ENCODE measurements around the gene MRPS18A.

DNA sequence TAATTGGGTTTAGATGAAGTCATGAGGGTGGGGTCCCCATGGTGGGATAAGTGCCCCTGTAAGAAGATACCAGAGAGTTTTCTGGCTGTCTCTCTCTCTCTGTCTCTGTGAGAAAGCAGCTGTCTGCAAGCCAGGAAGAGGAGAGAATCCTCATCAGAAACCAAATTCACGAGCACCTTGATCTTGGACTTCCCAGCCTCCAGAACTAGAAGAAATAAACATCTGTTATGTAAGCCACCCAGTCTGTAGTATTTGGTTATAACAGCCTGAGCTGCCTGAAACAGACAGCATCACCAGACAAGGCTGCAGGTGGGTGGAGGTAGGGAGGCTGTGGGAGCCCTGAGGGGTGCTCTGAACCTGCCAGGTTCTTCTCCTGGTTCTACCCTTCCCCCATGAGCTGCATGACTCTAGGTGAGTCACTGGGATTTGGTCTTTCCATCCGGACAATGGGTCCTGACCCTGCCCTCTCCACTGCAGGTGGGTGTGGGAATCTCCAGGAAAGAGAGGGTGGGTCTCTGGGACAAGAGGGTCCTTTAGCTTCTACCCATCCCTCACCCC, 48.1 kb upstream of the MRPS18A start:
- TF ChIP-seq POLR2A (IDR thresholded peaks at IDR 0.05), result no peak
- TF ChIP-seq, protein P1, sequence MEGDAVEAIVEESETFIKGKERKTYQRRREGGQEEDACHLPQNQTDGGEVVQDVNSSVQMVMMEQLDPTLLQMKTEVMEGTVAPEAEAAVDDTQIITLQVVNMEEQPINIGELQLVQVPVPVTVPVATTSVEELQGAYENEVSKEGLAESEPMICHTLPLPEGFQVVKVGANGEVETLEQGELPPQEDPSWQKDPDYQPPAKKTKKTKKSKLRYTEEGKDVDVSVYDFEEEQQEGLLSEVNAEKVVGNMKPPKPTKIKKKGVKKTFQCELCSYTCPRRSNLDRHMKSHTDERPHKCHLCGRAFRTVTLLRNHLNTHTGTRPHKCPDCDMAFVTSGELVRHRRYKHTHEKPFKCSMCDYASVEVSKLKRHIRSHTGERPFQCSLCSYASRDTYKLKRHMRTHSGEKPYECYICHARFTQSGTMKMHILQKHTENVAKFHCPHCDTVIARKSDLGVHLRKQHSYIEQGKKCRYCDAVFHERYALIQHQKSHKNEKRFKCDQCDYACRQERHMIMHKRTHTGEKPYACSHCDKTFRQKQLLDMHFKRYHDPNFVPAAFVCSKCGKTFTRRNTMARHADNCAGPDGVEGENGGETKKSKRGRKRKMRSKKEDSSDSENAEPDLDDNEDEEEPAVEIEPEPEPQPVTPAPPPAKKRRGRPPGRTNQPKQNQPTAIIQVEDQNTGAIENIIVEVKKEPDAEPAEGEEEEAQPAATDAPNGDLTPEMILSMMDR (IDR thresholded peaks at IDR 0.05), result no peak

All from esophagus squamous epithelium (tissue), 4 donors.